Heart left ventricle (tissue), 13 donors: Measurements from ENCODE around the gene ARMH4.

Source experiments
- CTCF ChIP-seq, 12 donors: fragments of 200-600 bp; sonication (generic) in 4 of 12; IDR thresholded peaks; one replicate each; pipeline versions ENCODE4 v1.5.0 to v1.8.0; 2018 to 2022; ENCODE audit warnings: antibody characterized with exemption in 12 of 12, mild to moderate bottlenecking in 5 of 12
- POLR2A ChIP-seq, 2 donors: fragments of 450-650 bp; IDR thresholded peaks; one replicate each; pipeline ENCODE4 v1.6.1; 2017; ENCODE audit warnings: antibody characterized with exemption in 2 of 2, mild to moderate bottlenecking in 2 of 2, moderate library complexity in 2 of 2
- donor health status: ischemic (EF 13 %, LVEDD 7.1; RV severe dilation, severe dysfunction).
- donor health status: DM: no; HTN: yes; CAD: no.
- donor health status: DM: no; HTN: no; CAD: no.
- donor health status: ischemic (EF 25% LVEDD 6.9; RV normal size, moderate dysfunction).
- donor health status: ischemic (EF 25% LVEDD 5.7; RV mildly dilated, moderate dysfunction).
- donor health status: ischemic (EF 35%, LVEDD 5.7; RV mildly dilated, moderate dysfunction).
- donor health status: nonischemic (EF 11% LVEDD 7.7; RV severe dilation, severe dysfunction).
- donor health status: DM: yes; HTN: yes; CAD: no.
- donor health status: PGD.
- donor health status: ischemic (EF 29% LVEDD 5.4; RV normal size, mild dysfunction).
- donor health status: nonischemic (EF 23%, LVEDD 6.1; RV moderate dilation, normal function).

GRCh38 chr14:58098507-58098906 is 53.5 kb downstream of the ARMH4 start:
- no peak for TF ChIP-seq CTCF (IDR thresholded peaks at IDR 0.05)
- no peak for TF ChIP-seq POLR2A (IDR thresholded peaks at IDR 0.05)
